Natural killer cell (primary cell): ENCODE data around the gene F2. TPM values are rescaled to one million over a fixed set of nuclear protein-coding genes. Genes with fewer than 3 reads are reported as not detected.

Experiments used
- ATAC-seq, 3 donors: fragments of 150-1000 bp in 2 of 3; fragments of 200-7000 bp in 1 of 3; cut with Tn5 transposase; 1 replicate in 1 of 3; 2 replicates in 2 of 3; pipeline ENCODE4 v1.10.0; 2021; ENCODE audit warnings: mild to moderate bottlenecking in 2 of 3, moderate library complexity in 2 of 3
- DNase-seq, 2 donors: peaks; one replicate each; pipeline versions ENCODE4 v3.0.0 to v3.0.0-alpha.2; 2013 to 2021; ENCODE audit warnings: mixed read lengths in 1 of 2
- H3K27ac ChIP-seq: one replicate; pipeline ENCODE4 v1.5.1; 2013; ENCODE audit warnings: mild to moderate bottlenecking, low read length
- H3K27me3 ChIP-seq: one replicate; pipeline ENCODE4 v1.6.1; 2013; ENCODE audit warnings: low read length; ENCODE audit not compliant: control insufficient read depth, insufficient read depth
- H3K36me3 ChIP-seq: one replicate; pipeline ENCODE4 v1.6.1; 2013; ENCODE audit warnings: low read length; ENCODE audit not compliant: control insufficient read depth, insufficient read depth
- H3K4me1 ChIP-seq: one replicate; pipeline ENCODE4 v1.6.1; 2013; ENCODE audit warnings: low read length; ENCODE audit not compliant: control insufficient read depth, insufficient read depth
- H3K4me3 ChIP-seq: one replicate; pipeline ENCODE4 v1.5.1; 2013; ENCODE audit warnings: low read length
- H3K9me3 ChIP-seq: one replicate; pipeline ENCODE4 v1.6.1; 2013; ENCODE audit warnings: low read length; ENCODE audit not compliant: control insufficient read depth, insufficient read depth
- H3K27ac Mint-ChIP-seq, 2 donors: one replicate each; pipeline ENCODE4 v1.8.0; 2022; ENCODE audit warnings: mild to moderate bottlenecking in 2 of 2, mixed read lengths in 2 of 2, moderate library complexity in 1 of 2
- H3K27me3 Mint-ChIP-seq, 2 donors: one replicate each; pipeline ENCODE4 v1.8.0; 2022; ENCODE audit warnings: low read depth in 2 of 2, mixed read lengths in 2 of 2
- H3K36me3 Mint-ChIP-seq: one replicate; pipeline ENCODE4 v1.8.0; 2022; ENCODE audit warnings: mixed read lengths
- H3K4me1 Mint-ChIP-seq, 2 donors: one replicate each; pipeline ENCODE4 v1.8.0; 2022; ENCODE audit warnings: mixed read lengths in 2 of 2
- H3K4me3 Mint-ChIP-seq: one replicate; pipeline ENCODE4 v1.8.0; 2022; ENCODE audit warnings: mild to moderate bottlenecking, moderate library complexity, mixed read lengths
- H3K9me3 Mint-ChIP-seq, 2 donors: one replicate each; pipeline ENCODE4 v1.8.0; 2022; ENCODE audit warnings: mixed read lengths in 2 of 2
- WGBS: methylation state at CpG from one replicate; pipeline ENCODE4 v1.1.7; 2013; ENCODE audit warnings: missing lambda C conversion rate; ENCODE audit not compliant: insufficient coverage; 5-methylcytosine and 5-hydroxymethylcytosine counted together
- intact Hi-C: fragments of 100-400 bp; cut with micrococcal nuclease; formaldehyde crosslinking; loops from one replicate; pipeline ENCODE4 v1.14.2; 2022
- total RNA-seq, 4 donors: library from RNA; stranded (reverse); fragments of 120-200 nt in 1 of 4; gene quantifications; one replicate each; pipeline versions ENCODE4 v1.2.3 to v1.2.4, GENCODE V29; 2013 to 2022
- TF ChIP-seq, protein P1 (sequence below): fragments of 200-600 bp; IDR thresholded peaks from one replicate; pipeline ENCODE4 v1.8.0; 2022; ENCODE audit warnings: antibody characterized with exemption

F2 gene
- total RNA-seq, 3 donors from 2014 or later (not counting 1 experiment from before 2014, with no cell fraction given), result 0.14 TPM; not detected in 2

DNA sequence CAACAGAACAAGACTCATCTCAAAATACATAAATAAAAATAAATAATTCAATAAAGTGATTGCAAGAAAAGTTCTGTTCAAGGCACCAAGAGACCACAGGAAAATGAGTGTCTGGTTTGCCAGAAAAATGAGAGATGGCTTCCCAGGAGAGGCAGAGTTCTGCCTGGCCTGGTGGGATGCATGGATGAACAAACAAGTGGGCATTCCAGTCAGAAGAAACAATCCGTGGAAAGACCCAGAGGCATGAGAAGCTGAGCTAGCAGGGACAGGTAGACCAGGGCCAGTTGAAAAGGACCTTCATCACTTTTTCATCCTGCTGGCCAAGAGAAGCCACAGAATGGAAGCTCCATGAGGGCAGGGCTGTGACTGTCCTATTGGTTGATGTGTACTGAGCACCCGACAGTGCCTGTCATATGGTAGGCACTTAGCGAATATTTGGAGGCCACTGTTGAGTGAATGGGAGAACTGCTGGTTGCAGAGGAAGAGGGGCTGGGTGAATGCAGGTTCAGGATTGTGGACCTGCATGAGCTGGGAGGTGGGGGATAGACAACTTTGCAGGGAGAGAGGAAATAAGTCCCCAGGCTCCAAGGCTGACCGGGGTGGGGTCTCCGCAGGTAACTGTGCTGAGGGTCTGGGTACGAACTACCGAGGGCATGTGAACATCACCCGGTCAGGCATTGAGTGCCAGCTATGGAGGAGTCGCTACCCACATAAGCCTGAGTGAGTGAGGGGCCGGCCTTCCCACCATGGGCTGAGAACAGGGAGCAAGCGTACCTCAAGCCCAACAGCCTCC is 3.7 kb downstream of the F2 start:
- H3K9me3 ChIP-seq, result no peaks in the 10 kb centered on the region
- no peaks in the 10 kb centered on the region for H3K4me1 Mint-ChIP-seq

DNA sequence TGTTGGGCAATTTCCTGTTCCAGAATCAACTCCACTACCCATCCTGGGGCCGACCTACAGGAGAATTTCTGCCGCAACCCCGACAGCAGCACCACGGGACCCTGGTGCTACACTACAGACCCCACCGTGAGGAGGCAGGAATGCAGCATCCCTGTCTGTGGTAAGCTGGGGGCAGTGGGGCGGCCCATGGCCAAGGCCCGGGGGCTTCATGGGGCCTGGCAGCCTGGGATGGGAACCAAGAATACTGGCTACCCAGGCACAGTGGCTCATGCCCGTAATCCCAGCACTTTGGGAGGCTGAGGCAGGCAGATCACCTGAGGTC is 4.3 kb downstream of the F2 start:
- Histone ChIP-seq H3K4me1 (no peaks in the 10 kb centered on the region), H3K27me3 (no peaks in the 10 kb centered on the region), H3K27ac (no peak overlapping the region), H3K4me3 (no peak overlapping the region), H3K9me3 (no peaks in the 10 kb centered on the region), H3K36me3 (no peaks in the 10 kb centered on the region)
- Mint-ChIP-seq H3K36me3 (no peaks in the 10 kb centered on the region), H3K4me3 (no peak overlapping the region), H3K9me3 (no peaks in the 10 kb centered on the region), H3K27me3 (no peaks in the 10 kb centered on the region), H3K4me1 (no peaks in the 10 kb centered on the region), H3K27ac (no peak overlapping the region)
- DNase-seq (no peak), ATAC-seq (no peak)
- TF ChIP-seq, protein P1, sequence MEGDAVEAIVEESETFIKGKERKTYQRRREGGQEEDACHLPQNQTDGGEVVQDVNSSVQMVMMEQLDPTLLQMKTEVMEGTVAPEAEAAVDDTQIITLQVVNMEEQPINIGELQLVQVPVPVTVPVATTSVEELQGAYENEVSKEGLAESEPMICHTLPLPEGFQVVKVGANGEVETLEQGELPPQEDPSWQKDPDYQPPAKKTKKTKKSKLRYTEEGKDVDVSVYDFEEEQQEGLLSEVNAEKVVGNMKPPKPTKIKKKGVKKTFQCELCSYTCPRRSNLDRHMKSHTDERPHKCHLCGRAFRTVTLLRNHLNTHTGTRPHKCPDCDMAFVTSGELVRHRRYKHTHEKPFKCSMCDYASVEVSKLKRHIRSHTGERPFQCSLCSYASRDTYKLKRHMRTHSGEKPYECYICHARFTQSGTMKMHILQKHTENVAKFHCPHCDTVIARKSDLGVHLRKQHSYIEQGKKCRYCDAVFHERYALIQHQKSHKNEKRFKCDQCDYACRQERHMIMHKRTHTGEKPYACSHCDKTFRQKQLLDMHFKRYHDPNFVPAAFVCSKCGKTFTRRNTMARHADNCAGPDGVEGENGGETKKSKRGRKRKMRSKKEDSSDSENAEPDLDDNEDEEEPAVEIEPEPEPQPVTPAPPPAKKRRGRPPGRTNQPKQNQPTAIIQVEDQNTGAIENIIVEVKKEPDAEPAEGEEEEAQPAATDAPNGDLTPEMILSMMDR, result no peak
- WGBS, result 92% methylated on average over 8 of the region's 8 CpGs
- intact Hi-C loops, result no loop called here

More for the DNA sequence above, 3.7 kb downstream of the F2 start:
- Histone ChIP-seq H3K27ac (no peak overlapping the region), H3K27me3 (no peaks in the 10 kb centered on the region), H3K36me3 (no peaks in the 10 kb centered on the region), H3K4me3 (no peak overlapping the region), H3K4me1 (no peaks in the 10 kb centered on the region)
- Mint-ChIP-seq H3K9me3 (no peaks in the 10 kb centered on the region), H3K36me3 (no peaks in the 10 kb centered on the region), H3K27ac (no peak overlapping the region), H3K4me3 (no peak overlapping the region), H3K27me3 (no peaks in the 10 kb centered on the region)
- ATAC-seq (no peak), DNase-seq (no peak)
- intact Hi-C loops, result no loop called here
- TF ChIP-seq, protein P1, result no peak
- WGBS, result 93% methylated on average over 11 of the region's 11 CpGs

DNA sequence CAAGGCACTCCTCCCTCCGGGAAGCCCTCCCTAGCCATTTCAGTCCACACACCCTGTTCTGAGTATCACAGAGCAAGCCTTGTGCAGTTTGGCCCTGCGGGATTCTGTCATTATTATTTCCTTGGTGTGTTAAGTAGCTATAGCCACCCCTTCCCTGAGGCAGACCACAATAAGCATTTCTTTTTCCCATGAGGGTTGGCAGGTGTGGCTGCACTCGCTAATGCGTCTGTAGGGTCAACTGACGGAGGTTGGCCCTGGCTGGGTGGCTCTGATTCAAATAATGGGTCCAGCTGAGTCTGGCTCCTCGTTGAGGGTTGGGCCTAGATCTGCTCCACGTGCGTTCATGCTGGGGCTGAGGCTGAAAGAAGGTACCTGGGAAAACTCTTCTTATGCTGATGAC is 5.1 kb downstream of the F2 start:
- H3K4me1 ChIP-seq, result no peaks in the 10 kb centered on the region
- H3K36me3 ChIP-seq, result no peaks in the 10 kb centered on the region
- no peak for ATAC-seq
- 71% methylated on average over 8 of the region's 8 CpGs for WGBS
- H3K27ac ChIP-seq, result no peak overlapping the region
- H3K27me3 Mint-ChIP-seq, result no peaks in the 10 kb centered on the region
- H3K4me1 Mint-ChIP-seq, result no peaks in the 10 kb centered on the region
- no peaks in the 10 kb centered on the region for H3K27me3 ChIP-seq
- TF ChIP-seq, protein P1, result no peak
- intact Hi-C loops, result no loop called here
- H3K27ac Mint-ChIP-seq, result no peak overlapping the region
- no peak for DNase-seq
- no peak overlapping the region for H3K4me3 Mint-ChIP-seq
- no peak overlapping the region for H3K4me3 ChIP-seq
- H3K36me3 Mint-ChIP-seq, result no peaks in the 10 kb centered on the region
- H3K9me3 Mint-ChIP-seq, result no peaks in the 10 kb centered on the region
- H3K9me3 ChIP-seq, result no peaks in the 10 kb centered on the region
